GM19468 (cell line): ENCODE data around the gene PARP16.

ENCODE experiments used
- ATAC-seq: cut with Tn5 transposase; IDR thresholded peaks from one replicate; pipeline ENCODE4 v1.9.1; 2021; ENCODE audit warnings: mild to moderate bottlenecking, moderate library complexity, moderate number of reproducible peaks; ENCODE audit not compliant: unreplicated experiment; ENCODE audit errors: extremely low read depth

PARP16 gene

GRCh38 chr15:65312400-65312916 is 25.8 kb upstream of the PARP16 start:
- ATAC-seq = no peak

- ATAC-seq = no peak
Measured at GRCh38 chr15:65311760-65312159, 25.1 kb upstream of the PARP16 start.

- no peak for ATAC-seq
Measured at GRCh38 chr15:65310431-65311137, 23.9 kb upstream of the PARP16 start.

- no peak for ATAC-seq
Measured at GRCh38 chr15:65309882-65310418, 23.3 kb upstream of the PARP16 start.

GRCh38 chr15:65307978-65308377 is 21.3 kb upstream of the PARP16 start:
- ATAC-seq = no peak

GRCh38 chr15:65306551-65306950 is 19.9 kb upstream of the PARP16 start:
- ATAC-seq = no peak

GRCh38 chr15:65305776-65306175 is 19.1 kb upstream of the PARP16 start:
- no peak for ATAC-seq

GRCh38 chr15:65305150-65305758 is 18.6 kb upstream of the PARP16 start:
- peak; percentile 11 for ATAC-seq

- peak; percentile 47 for ATAC-seq
Measured at GRCh38 chr15:65304381-65305149, 17.9 kb upstream of the PARP16 start, which contains the start of gene RNU5B-1. RNU5B-1 (plus strand) TSS chr15:65304677.

- ATAC-seq = no peak
Measured at GRCh38 chr15:65303687-65304380, 17.2 kb upstream of the PARP16 start.

GRCh38 chr15:65302061-65302460 is 15.4 kb upstream of the PARP16 start:
- ATAC-seq = no peak

GRCh38 chr15:65300924-65301441 is 14.3 kb upstream of the PARP16 start:
- ATAC-seq = no peak

- no peak for ATAC-seq
Measured at GRCh38 chr15:65298731-65299130, 12.0 kb upstream of the PARP16 start.

- no peak for ATAC-seq
Measured at GRCh38 chr15:65292938-65293518, 6.3 kb upstream of the PARP16 start.

- ATAC-seq = no peak
Measured at GRCh38 chr15:65290228-65290627, 3.5 kb upstream of the PARP16 start.

GRCh38 chr15:65289261-65289854 is 2.7 kb upstream of the PARP16 start:
- ATAC-seq = no peak

- no peak for ATAC-seq
Measured at GRCh38 chr15:65287520-65287855, 805 bp upstream of the PARP16 start.

GRCh38 chr15:65286069-65286703 is 497 bp downstream of the PARP16 start:
- peak; percentile 18 for ATAC-seq
